HepG2 (cell line): ENCODE results near the gene SLC22A31. TPM values are rescaled to one million over a fixed set of nuclear protein-coding genes. Genes with fewer than 3 reads are reported as not detected.

ENCODE experiments used
- ERF ChIP-seq: IDR thresholded peaks from 2 replicates; pipeline ENCODE4 v1.6.1; 2018; ENCODE audit warnings: missing biosample characterization, missing genetic modification reagents
- FIP1L1 ChIP-seq: fragments of 200-400 bp; formaldehyde crosslinking; IDR thresholded peaks from 2 replicates; pipeline ENCODE4 v1.6.1; 2018; ENCODE audit warnings: low read depth, mild to moderate bottlenecking, low read length, moderate library complexity, borderline replicate concordance; ENCODE audit not compliant: insufficient read depth
- FOXP4 ChIP-seq: sonication (generic); formaldehyde crosslinking; IDR thresholded peaks from 2 replicates; pipeline ENCODE4 v1.4.0; 2020; ENCODE audit warnings: missing genetic modification reagents
- HOXD1 ChIP-seq: sonication (generic); formaldehyde crosslinking; IDR thresholded peaks from 2 replicates; pipeline ENCODE4 v1.5.0; 2020; ENCODE audit warnings: missing genetic modification reagents
- KAT8 ChIP-seq: IDR thresholded peaks from 2 replicates; pipeline ENCODE4 v1.6.1; 2016; ENCODE audit warnings: missing genetic modification reagents, missing compliant biosample characterization
- KLF11 ChIP-seq: IDR thresholded peaks from 2 replicates; pipeline ENCODE4 v1.6.1; 2016; ENCODE audit warnings: missing compliant biosample characterization
- MXD4 ChIP-seq: IDR thresholded peaks from 2 replicates; pipeline ENCODE4 v1.6.1; 2016; ENCODE audit warnings: mild to moderate bottlenecking, missing biosample characterization, missing genetic modification reagents
- SP4 ChIP-seq: sonication (generic); formaldehyde crosslinking; IDR thresholded peaks from 2 replicates; pipeline ENCODE4 v1.8.1; 2023; ENCODE audit warnings: mild to moderate bottlenecking, missing genetic modification reagents
- SRF ChIP-seq: IDR thresholded peaks from 2 replicates; pipeline ENCODE4 v1.6.1; 2011; ENCODE audit warnings: mild to moderate bottlenecking, low read depth, low read length, moderate library complexity
- ZMAT3 ChIP-seq: sonication (generic); formaldehyde crosslinking; conservative IDR thresholded peaks from 2 replicates; pipeline ENCODE4 v1.7.0; 2021; ENCODE audit warnings: missing genetic modification reagents
- ZNF232 ChIP-seq: sonication (generic); formaldehyde crosslinking; IDR thresholded peaks from 2 replicates; pipeline ENCODE4 v1.4.0; 2020; ENCODE audit warnings: missing genetic modification reagents, borderline replicate concordance
- ZNF660 ChIP-seq: sonication (generic); formaldehyde crosslinking; IDR thresholded peaks from 2 replicates; pipeline ENCODE4 v1.5.1; 2020; ENCODE audit warnings: mild to moderate bottlenecking, low read depth, missing genetic modification reagents, borderline replicate concordance
- ZXDC ChIP-seq: sonication (generic); formaldehyde crosslinking; IDR thresholded peaks from 2 replicates; pipeline ENCODE4 v1.5.0; 2020; ENCODE audit warnings: mild to moderate bottlenecking, missing genetic modification reagents
- polyA plus RNA-seq, 8 experiments: library from polyadenylated mRNA; depleted of rRNA in 3 of 8; stranded (reverse) in 7 of 8; unstranded in 1 of 8; fragments of >200 nt; fragmentation: Illumina TruSeq in 4 of 8; extraction: Trizol in 4 of 8; gene quantifications; 2 replicates each; pipeline versions ENCODE4 v1.2.1 to v1.2.3, GENCODE V29; 2011 to 2016; ENCODE audit warnings: low read depth in 4 of 8, missing spikeins in 1 of 8, mixed read lengths in 1 of 8; ENCODE audit not compliant: insufficient read depth in 1 of 8
- total RNA-seq, 5 experiments: library from RNA; depleted of rRNA; stranded (reverse); fragments of >200 nt; fragmentation: Illumina TruSeq; extraction: Trizol; gene quantifications; 2 replicates each; pipeline ENCODE4 v1.2.3, GENCODE V29; 2016; ENCODE audit warnings: low read depth in 1 of 5
- TF ChIP-seq, protein P1 (sequence below): sonication (generic); formaldehyde crosslinking; IDR thresholded peaks from 2 replicates; pipeline ENCODE4 v1.9.0; 2021; ENCODE audit warnings: missing genetic modification reagents, borderline replicate concordance
- TF ChIP-seq, protein P2 (sequence below): sonication (generic); formaldehyde crosslinking; IDR thresholded peaks from 2 replicates; pipeline ENCODE4 v1.5.1; 2020; ENCODE audit warnings: missing genetic modification reagents, mild to moderate bottlenecking, borderline replicate concordance
- TF ChIP-seq, protein P3 (sequence below): sonication (generic); formaldehyde crosslinking; IDR thresholded peaks from 2 replicates; pipeline ENCODE4 v1.5.1; 2020; ENCODE audit warnings: mild to moderate bottlenecking, missing genetic modification reagents, moderate library complexity

SLC22A31 gene
- total and polyA plus RNA-seq, 2 of the 13 experiments (the other 11 are each of a cell fraction or from before 2014, with no cell fraction given) = 67.3 to 83.3 TPM

- TF ChIP-seq ERF (CRISPR knock-in tag) (peak; percentile 53; the same call in 1 of the 2 replicates), ZNF232 (CRISPR knock-in tag) (peak; percentile 96; the same call in 1 of the 2 replicates), MXD4 (CRISPR knock-in tag) (peak; percentile 17; the same call in 1 of the 2 replicates), KAT8 (CRISPR knock-in tag) (peak; percentile 61; the same call in 1 of the 2 replicates), SRF (no peak), SP4 (CRISPR knock-in tag) (0 out of 2 replicates have a peak, but pooled peaks have one; percentile 15), FOXP4 (CRISPR knock-in tag) (peak; percentile 35; the same call in 1 of the 2 replicates), FIP1L1 (no peak), ZXDC (CRISPR knock-in tag) (no peak), ZMAT3 (no peak), ZNF660 (CRISPR knock-in tag) (no peak), HOXD1 (CRISPR knock-in tag) (no peak), KLF11 (CRISPR knock-in tag) (0 out of 2 replicates have a peak, but pooled peaks have one; percentile 20)
- TF ChIP-seq, protein P1, sequence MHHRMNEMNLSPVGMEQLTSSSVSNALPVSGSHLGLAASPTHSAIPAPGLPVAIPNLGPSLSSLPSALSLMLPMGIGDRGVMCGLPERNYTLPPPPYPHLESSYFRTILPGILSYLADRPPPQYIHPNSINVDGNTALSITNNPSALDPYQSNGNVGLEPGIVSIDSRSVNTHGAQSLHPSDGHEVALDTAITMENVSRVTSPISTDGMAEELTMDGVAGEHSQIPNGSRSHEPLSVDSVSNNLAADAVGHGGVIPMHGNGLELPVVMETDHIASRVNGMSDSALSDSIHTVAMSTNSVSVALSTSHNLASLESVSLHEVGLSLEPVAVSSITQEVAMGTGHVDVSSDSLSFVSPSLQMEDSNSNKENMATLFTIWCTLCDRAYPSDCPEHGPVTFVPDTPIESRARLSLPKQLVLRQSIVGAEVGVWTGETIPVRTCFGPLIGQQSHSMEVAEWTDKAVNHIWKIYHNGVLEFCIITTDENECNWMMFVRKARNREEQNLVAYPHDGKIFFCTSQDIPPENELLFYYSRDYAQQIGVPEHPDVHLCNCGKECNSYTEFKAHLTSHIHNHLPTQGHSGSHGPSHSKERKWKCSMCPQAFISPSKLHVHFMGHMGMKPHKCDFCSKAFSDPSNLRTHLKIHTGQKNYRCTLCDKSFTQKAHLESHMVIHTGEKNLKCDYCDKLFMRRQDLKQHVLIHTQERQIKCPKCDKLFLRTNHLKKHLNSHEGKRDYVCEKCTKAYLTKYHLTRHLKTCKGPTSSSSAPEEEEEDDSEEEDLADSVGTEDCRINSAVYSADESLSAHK (CRISPR knock-in tag) = no peak
- TF ChIP-seq, protein P2, sequence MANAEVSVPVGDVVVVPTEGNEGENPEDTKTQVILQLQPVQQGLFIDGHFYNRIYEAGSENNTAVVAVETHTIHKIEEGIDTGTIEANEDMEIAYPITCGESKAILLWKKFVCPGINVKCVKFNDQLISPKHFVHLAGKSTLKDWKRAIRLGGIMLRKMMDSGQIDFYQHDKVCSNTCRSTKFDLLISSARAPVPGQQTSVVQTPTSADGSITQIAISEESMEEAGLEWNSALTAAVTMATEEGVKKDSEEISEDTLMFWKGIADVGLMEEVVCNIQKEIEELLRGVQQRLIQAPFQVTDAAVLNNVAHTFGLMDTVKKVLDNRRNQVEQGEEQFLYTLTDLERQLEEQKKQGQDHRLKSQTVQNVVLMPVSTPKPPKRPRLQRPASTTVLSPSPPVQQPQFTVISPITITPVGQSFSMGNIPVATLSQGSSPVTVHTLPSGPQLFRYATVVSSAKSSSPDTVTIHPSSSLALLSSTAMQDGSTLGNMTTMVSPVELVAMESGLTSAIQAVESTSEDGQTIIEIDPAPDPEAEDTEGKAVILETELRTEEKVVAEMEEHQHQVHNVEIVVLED (CRISPR knock-in tag) = no peak
- TF ChIP-seq, protein P3, sequence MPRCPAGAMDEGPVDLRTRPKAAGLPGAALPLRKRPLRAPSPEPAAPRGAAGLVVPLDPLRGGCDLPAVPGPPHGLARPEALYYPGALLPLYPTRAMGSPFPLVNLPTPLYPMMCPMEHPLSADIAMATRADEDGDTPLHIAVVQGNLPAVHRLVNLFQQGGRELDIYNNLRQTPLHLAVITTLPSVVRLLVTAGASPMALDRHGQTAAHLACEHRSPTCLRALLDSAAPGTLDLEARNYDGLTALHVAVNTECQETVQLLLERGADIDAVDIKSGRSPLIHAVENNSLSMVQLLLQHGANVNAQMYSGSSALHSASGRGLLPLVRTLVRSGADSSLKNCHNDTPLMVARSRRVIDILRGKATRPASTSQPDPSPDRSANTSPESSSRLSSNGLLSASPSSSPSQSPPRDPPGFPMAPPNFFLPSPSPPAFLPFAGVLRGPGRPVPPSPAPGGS = 0 out of 2 replicates have a peak, but pooled peaks have one; percentile 26
These were observed at the start of gene SLC22A31 (continued) for GRCh38 chr16:89200124-89200849.
